GM20000 (cell line): ENCODE results near the gene TSSC4.

ENCODE experiments used
- DNase-seq: peaks from one replicate; pipeline ENCODE4 v3.0.0; 2012; ENCODE audit warnings: low spot score
- CTCF ChIP-seq: IDR thresholded peaks from 2 replicates; pipeline ENCODE4 v1.5.1; 2012; ENCODE audit warnings: mild to moderate bottlenecking, control low read depth; ENCODE audit errors: extremely low read depth, missing control alignments

Gene TSSC4

DNA sequence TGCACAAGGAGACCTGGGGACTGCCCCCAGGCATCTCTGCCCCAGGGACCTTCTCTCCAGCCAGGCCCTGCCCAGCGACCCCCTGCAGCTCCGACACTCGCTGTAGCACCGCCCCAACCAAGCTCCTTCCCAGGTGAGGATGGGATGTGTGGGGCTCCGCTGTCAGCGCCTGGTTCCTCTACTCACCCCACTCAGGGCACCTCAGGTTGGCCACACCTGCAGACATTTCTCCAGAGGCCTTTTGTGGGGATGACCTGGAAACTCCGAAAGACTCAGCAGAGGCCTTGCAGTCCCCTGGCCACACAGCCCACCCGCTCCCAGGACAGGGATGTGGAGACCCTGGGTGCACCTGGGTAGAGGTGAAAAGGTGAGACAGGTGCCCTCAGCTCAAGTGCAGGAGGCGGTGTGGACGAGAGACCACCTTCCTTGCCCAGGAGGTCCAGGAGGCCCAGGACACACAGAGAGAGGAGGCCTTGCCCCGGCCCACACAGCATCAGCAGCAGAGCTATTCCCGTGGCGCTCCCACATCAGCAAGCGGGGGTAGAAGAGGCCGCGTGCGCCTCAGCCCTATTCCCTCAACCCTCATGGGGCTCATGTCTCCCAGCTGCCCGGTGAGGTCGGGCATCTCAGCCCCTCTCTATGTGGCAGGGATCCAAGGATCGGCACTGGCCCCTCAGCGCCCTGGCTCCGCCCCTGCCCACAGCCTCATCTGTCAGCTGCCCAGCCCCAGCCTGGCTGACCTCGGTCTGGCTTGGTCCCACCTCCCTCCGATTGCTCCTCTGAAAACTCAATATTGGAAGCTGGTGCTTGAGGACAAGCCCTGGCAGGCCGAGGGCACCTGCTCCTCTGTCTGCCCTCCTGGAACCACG is 22.8 kb downstream of the TSSC4 start:
- no peak for TF ChIP-seq CTCF
- no peak for DNase-seq

GRCh38 chr11:2424811-2425495 is 24.4 kb downstream of the TSSC4 start:
- TF ChIP-seq CTCF, result no peak
- DNase-seq, result no peak

DNA sequence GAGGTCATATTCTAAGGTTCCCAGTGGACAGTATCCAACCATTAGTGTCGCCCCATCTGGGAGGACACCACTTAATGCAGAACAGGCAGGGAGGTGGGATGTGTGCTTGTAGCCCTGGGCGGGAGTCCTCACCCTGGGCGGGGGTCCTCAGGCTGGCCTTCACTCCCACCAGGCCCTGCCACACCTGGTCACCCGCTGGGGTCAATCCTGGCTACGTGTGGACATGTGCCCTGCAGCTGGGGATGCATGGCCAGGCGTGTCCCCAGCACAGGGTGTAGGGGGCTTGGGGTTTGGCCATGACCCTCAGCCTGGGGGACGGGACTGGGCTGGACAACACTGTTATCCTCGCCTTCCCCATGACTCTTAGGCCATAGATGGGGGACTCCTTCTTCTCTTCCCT is 25.0 kb downstream of the TSSC4 start:
- no peak for DNase-seq

DNA sequence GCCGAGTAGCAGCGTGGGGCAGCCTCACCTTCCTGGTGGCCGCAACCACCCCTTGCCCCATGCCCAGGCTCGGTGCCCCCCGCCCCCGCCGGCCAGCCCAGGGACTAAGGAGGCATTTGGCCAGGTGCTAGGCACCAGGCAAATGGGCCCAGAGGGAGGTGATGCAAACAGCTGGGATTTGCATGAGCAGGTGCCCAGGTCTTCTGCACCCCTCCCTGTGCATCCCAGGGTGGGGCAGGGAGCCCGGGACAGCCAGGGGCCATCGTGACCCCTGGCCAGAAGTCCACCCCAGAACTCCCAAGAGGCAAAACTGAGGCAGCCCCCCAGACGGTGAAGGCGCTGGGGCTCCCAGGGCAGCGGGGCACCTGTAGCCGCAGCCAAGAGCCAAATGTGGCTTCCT is 25.7 kb downstream of the TSSC4 start:
- DNase-seq, result no peak
- no peak for TF ChIP-seq CTCF

More for the DNA sequence above, 25.0 kb downstream of the TSSC4 start:
- TF ChIP-seq CTCF, result no peak

DNA sequence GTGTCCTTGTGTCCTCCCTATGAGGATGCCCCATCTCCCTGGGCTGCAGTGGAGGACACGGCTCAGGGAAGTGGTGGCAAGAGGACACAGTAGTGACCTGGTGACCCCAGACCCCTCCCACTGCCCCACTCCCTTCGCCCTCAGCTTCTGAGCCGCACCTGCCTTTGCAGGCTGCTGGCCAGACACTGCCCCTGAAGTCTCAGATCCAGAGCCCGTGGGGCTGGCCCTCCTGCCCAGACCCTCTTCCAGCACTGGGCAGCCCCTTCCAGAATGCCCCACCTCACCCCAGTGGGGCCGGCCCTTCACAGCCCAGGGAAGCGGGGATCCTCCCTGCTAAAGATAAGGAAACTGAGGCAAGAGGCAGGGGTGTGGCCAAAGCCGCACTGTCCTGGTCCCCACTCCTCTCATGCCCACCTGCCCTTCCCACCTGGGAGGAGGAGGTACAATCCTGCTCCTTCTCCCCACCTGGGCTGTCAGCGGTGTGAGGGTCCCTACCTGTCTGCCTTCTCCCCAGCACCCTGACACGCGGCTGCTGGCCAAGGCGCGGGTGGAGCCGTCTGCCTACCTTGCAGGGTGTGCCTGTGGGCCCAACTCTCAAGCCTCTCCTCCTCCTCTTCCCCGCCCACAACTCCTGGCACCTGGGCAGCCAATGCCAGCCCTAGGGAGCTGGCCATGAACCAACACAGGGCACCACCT is 26.4 kb downstream of the TSSC4 start:
- TF ChIP-seq CTCF, result no peak
- DNase-seq, result no peak

DNA sequence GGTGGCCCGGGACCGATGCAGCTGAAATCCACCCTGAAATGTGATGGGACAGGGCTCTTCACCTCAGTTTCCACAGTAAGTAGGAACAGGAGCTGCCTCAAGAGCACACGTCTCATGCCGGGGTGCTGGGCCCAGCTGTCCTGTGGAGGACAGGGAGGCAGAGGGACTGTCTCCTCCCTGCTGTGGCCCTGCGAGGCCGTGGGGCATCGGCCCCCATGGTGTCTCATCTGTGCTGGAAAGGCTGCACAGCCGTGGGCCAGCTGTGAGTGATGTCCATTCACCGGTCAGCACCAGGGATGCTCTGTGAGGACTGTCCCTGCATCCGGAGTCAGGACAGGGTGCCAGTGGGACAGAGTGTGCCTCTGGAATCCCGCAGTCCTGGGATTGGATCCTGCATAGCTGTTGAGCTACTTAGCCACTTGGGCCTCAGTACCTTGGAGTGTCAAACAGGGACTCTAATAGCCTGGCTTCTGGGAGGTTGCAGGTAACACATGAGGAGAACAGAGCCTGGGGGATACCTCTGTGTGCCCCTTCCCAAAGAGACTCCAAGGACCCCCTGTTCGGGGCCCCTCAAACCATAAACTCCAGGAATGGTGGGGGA is 27.3 kb downstream of the TSSC4 start:
- DNase-seq, result no peak
- TF ChIP-seq CTCF, result no peak

DNA sequence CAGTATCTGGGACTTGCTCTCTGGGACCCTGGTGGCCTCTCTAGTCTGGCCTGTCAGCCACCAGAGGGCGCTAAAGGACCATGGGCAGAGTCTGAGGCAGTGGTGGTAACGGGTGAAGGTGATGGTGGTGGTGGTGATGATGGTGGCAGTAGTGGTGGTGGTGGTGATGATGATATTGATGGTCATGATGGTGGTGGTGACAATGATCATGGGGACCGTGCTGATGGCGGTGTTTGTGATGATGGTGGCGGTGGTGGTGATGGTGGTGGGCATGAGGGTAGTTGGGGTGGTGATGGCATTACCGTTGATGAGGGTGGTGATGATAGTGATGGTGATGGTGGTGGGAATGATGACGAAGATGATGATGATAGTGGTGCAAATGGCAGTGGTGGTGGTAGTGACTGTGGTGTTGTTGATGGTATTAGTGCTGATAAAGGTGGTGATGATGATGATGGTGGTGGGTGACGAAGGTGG is 27.8 kb downstream of the TSSC4 start:
- peak; percentile 82 for DNase-seq
- TF ChIP-seq CTCF, result peak; percentile 62
